Immature natural killer cell (primary cell): ENCODE measurements around the gene TOPAZ1. TPM values are rescaled to one million over a fixed set of nuclear protein-coding genes. Genes with fewer than 3 reads are reported as not detected.
"Not testable (repeated sequence)": the region's sequence is repeated elsewhere in the genome, so short reads cannot be mapped to it uniquely, and the experiment has no call there.

Source experiments
- DNase-seq, 3 donors: peaks; one replicate each; pipeline ENCODE4 v3.0.0; 2022; ENCODE audit warnings: mixed read lengths in 1 of 3
- H3K27ac Mint-ChIP-seq, 6 donors: one replicate each; pipeline ENCODE4 v1.8.0; 2020; ENCODE audit warnings: mixed read lengths in 6 of 6, mild to moderate bottlenecking in 5 of 6, inconsistent platforms in 4 of 6, moderate library complexity in 3 of 6
- H3K27me3 Mint-ChIP-seq, 3 donors: one replicate each; pipeline ENCODE4 v1.8.0; 2020 to 2021; ENCODE audit warnings: low read depth in 3 of 3, mild to moderate bottlenecking in 3 of 3, mixed read lengths in 3 of 3, moderate library complexity in 3 of 3, inconsistent platforms in 1 of 3
- H3K36me3 Mint-ChIP-seq, 3 donors: one replicate each; pipeline ENCODE4 v1.8.0; 2020; ENCODE audit warnings: mixed read lengths in 3 of 3, inconsistent platforms in 2 of 3, mild to moderate bottlenecking in 2 of 3
- H3K4me1 Mint-ChIP-seq, 2 donors: one replicate each; pipeline ENCODE4 v1.8.0; 2020; ENCODE audit warnings: inconsistent platforms in 2 of 2, mild to moderate bottlenecking in 2 of 2, mixed read lengths in 2 of 2, moderate library complexity in 1 of 2
- H3K4me3 Mint-ChIP-seq, 5 donors: one replicate each; pipeline ENCODE4 v1.8.0; 2020; ENCODE audit warnings: mild to moderate bottlenecking in 5 of 5, mixed read lengths in 5 of 5, inconsistent platforms in 3 of 5, moderate library complexity in 3 of 5
- H3K9me3 Mint-ChIP-seq, 6 donors: one replicate each; pipeline ENCODE4 v1.8.0; 2020; ENCODE audit warnings: mild to moderate bottlenecking in 6 of 6, mixed read lengths in 6 of 6, inconsistent platforms in 4 of 6, moderate library complexity in 3 of 6
- polyA plus RNA-seq, 3 donors: library from polyadenylated mRNA; unstranded; fragments of 300-500 nt; fragmentation: Illumina TruSeq; gene quantifications; one replicate each; pipeline ENCODE4 v1.2.3, GENCODE V29; 2021

TOPAZ1 gene
- polyA plus RNA-seq, 3 donors from 2014 or later, result not detected

GRCh38 chr3:44326515-44326914 is 84.8 kb downstream of the TOPAZ1 start:
- no peak overlapping the region for H3K4me3 Mint-ChIP-seq
- H3K27me3 Mint-ChIP-seq, result peaks cover 0 to 14% (median 2%) of the 10 kb centered on the region in 3 donors
- DNase-seq, result no peak
- H3K4me1 Mint-ChIP-seq, result no peaks in the 10 kb centered on the region
- no peaks in the 10 kb centered on the region for H3K9me3 Mint-ChIP-seq
- no peaks in the 10 kb centered on the region for H3K36me3 Mint-ChIP-seq
- no peak overlapping the region for H3K27ac Mint-ChIP-seq

GRCh38 chr3:44329946-44330345 is 88.3 kb downstream of the TOPAZ1 start:
- Mint-ChIP-seq H3K4me3 (no peak overlapping the region), H3K4me1 (no peaks in the 10 kb centered on the region), H3K27me3 (peaks cover 0 to 12% (median 4%) of the 10 kb centered on the region in 3 donors), H3K9me3 (no peaks in the 10 kb centered on the region), H3K27ac (no peak overlapping the region), H3K36me3 (no peaks in the 10 kb centered on the region)
- DNase-seq, result no peak

- Mint-ChIP-seq H3K27ac (no peak overlapping the region), H3K36me3 (no peaks in the 10 kb centered on the region), H3K9me3 (no peaks in the 10 kb centered on the region), H3K4me3 (no peak overlapping the region), H3K27me3 (peaks cover 0 to 9% (median 4%) of the 10 kb centered on the region in 3 donors), H3K4me1 (no peaks in the 10 kb centered on the region)
- DNase-seq, result no peak
Measured at GRCh38 chr3:44330444-44330843, 88.8 kb downstream of the TOPAZ1 start.

DNA sequence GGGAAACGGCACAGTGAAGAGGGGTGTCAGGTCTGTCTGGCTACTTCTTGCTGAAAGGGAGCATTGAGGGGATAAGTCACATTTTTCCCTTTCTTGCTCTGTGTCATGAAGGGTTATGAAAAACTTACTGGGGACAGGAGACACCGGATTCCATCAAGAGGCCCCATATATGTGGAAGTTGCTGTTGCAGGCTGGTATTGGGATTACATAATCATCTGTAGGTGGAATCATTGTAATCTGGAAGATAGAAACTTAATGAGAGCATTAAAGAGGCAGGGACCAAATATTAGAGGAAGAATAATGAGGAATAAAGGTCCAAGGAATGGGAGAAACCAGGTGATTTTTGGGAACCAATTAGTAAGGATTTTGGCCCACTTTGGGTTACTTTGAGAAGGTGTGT is 92.6 kb downstream of the TOPAZ1 start:
- H3K27ac Mint-ChIP-seq, result no peak overlapping the region
- no peaks in the 10 kb centered on the region for H3K9me3 Mint-ChIP-seq
- H3K4me1 Mint-ChIP-seq, result peaks cover 13 to 19% of the 10 kb centered on the region in 2 donors
- H3K27me3 Mint-ChIP-seq, result peaks cover 11 to 16% (median 14%) of the 10 kb centered on the region in 3 donors
- H3K4me3 Mint-ChIP-seq, result no peak overlapping the region
- H3K36me3 Mint-ChIP-seq, result no peaks in the 10 kb centered on the region
- no peak for DNase-seq

GRCh38 chr3:44337248-44337785 is 95.6 kb downstream of the TOPAZ1 start:
- peak overlapping the region; percentile 96 to 100 (median 99) for H3K4me3 Mint-ChIP-seq
- no peak for DNase-seq
- H3K36me3 Mint-ChIP-seq, result peaks cover 0 to 3% (median 0%) of the 10 kb centered on the region in 3 donors
- no peaks in the 10 kb centered on the region for H3K9me3 Mint-ChIP-seq
- H3K27me3 Mint-ChIP-seq, result peaks cover 11 to 21% (median 14%) of the 10 kb centered on the region in 3 donors
- peaks cover 25 to 42% of the 10 kb centered on the region in 2 donors for H3K4me1 Mint-ChIP-seq
- peak overlapping the region; percentile 95 to 99 (median 98) for H3K27ac Mint-ChIP-seq

DNA sequence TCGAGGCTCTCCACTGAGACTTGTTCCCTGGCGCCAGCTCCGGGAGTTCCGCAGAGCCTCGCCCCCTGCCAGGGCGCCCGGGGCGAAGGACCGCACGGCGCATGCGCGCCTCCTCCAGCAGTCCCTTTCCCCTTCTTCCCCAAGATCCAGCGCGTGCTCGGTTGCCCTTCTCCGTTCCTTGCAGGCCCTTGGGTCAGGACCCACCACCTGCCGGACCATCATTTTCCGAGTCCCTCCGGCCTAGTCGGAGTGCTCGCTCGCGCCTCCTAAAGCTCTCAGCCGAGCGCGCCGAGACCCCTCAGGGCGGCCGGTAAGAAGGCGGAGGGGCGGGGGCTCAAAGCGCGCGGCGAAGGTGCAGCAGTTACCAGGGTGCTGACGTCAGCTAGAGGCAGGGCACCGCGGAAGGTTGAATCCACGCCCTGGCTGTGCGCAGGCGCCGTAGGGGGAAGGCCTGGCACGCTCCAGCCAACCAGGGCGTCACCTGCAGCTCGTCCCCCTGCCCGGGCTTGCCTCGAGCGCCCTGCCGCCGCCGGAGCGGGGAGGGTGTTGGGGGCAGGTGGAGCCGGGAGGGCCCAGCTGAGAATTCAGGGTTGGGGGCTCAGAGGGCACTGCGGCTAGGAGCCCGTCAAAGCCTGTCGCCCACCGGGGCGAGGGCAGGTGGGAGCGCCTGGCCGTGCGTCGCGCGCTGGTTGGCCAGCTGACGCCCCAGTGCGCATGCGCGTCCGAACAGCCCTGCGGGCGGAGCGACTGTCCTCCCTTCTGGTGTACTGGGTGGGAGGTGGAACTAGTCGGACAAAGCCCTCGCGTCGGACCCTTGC is 96.5 kb downstream of the TOPAZ1 start, which contains the start of gene TCAIM:
TSS of gene TCAIM (plus strand) at position 757 of the 818 bp plus-strand sequence. CDS start 16,017 bp downstream, outside the sequence.
- Mint-ChIP-seq H3K9me3 (no peaks in the 10 kb centered on the region), H3K27ac (peak within 1 kb of the TSS; percentile 95 to 99 (median 98)), H3K4me3 (peak within 1 kb of the TSS; percentile 96 to 100 (median 99)), H3K4me1 (peaks cover 25 to 42% of the 10 kb centered on the region in 2 donors), H3K27me3 (peaks cover 11 to 21% (median 14%) of the 10 kb centered on the region in 3 donors), H3K36me3 (peaks cover 0 to 3% (median 0%) of the 10 kb centered on the region in 3 donors)
- DNase-seq, result peak; percentile 100

DNA sequence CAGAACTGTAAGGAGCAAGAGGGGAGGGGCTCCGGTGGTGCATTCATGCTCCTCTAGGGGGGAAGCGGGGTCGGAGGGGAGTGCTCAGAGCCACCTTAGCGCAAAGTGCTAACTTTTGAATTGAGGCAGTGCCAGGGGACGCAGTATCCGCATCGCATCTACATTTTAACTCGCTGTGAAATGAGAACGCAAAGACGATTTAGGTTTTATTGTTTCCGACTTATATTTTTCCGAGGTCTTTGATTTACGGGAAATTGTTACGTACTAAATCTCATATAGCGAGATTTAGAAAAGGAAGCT is 97.1 kb downstream of the TOPAZ1 start:
- DNase-seq, result no peak
- Mint-ChIP-seq H3K36me3 (peaks cover 0 to 3% (median 0%) of the 10 kb centered on the region in 3 donors), H3K4me1 (peaks cover 25 to 42% of the 10 kb centered on the region in 2 donors), H3K4me3 (peak overlapping the region; percentile 96 to 100 (median 99)), H3K9me3 (no peaks in the 10 kb centered on the region), H3K27me3 (peaks cover 11 to 20% (median 14%) of the 10 kb centered on the region in 3 donors), H3K27ac (peak overlapping the region; percentile 95 to 99 (median 97))

GRCh38 chr3:44339181-44340057 is 97.7 kb downstream of the TOPAZ1 start:
- peak in 1 of 3 donors; percentile 3 for DNase-seq
- Mint-ChIP-seq H3K4me1 (peaks cover 25 to 42% of the 10 kb centered on the region in 2 donors), H3K36me3 (peaks cover 0 to 3% (median 0%) of the 10 kb centered on the region in 3 donors), H3K27me3 (peaks cover 11 to 20% (median 14%) of the 10 kb centered on the region in 3 donors), H3K27ac (peak overlapping the region; percentile 95 to 99 (median 97)), H3K9me3 (no peaks in the 10 kb centered on the region), H3K4me3 (peak overlapping the region; percentile 96 to 100 (median 99))

DNA sequence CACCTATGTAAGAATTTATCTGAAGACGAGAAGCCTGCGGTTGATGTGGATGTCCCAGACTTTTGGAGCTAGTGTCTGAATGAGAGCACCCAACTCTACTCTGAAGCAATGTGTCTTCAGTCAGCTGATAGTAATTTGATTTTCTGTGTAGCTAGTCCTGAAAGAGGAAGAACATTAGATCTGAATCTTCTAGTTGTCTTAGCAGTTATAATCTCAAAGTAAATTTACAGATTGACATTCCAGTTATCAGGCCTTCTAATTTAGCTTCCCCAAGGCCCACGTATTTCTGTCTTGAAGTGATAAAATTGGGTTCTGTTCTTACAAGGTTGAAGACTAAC is 98.3 kb downstream of the TOPAZ1 start:
- Mint-ChIP-seq H3K27ac (peak overlapping the region; percentile 95 to 99 (median 97)), H3K9me3 (no peaks in the 10 kb centered on the region), H3K4me1 (peaks cover 25 to 42% of the 10 kb centered on the region in 2 donors), H3K27me3 (peaks cover 11 to 21% (median 14%) of the 10 kb centered on the region in 3 donors), H3K4me3 (peak overlapping the region; percentile 96 to 100 (median 99)), H3K36me3 (peaks cover 0 to 3% (median 0%) of the 10 kb centered on the region in 3 donors)
- DNase-seq, result no peak

GRCh38 chr3:44342176-44342790 is 100.6 kb downstream of the TOPAZ1 start:
- Mint-ChIP-seq H3K27ac (no peak overlapping the region), H3K27me3 (peaks cover 11 to 21% (median 14%) of the 10 kb centered on the region in 3 donors), H3K4me3 (no peak overlapping the region), H3K4me1 (peaks cover 24 to 39% of the 10 kb centered on the region in 2 donors), H3K36me3 (peaks cover 0 to 3% (median 0%) of the 10 kb centered on the region in 3 donors), H3K9me3 (no peaks in the 10 kb centered on the region)
- no peak for DNase-seq

- DNase-seq, result no peak
- peaks cover 4 to 13% (median 7%) of the 10 kb centered on the region in 3 donors for H3K27me3 Mint-ChIP-seq
- peaks cover 0 to 3% (median 0%) of the 10 kb centered on the region in 3 donors for H3K36me3 Mint-ChIP-seq
- H3K4me1 Mint-ChIP-seq, result peaks cover 19 to 31% of the 10 kb centered on the region in 2 donors
- no peaks in the 10 kb centered on the region for H3K9me3 Mint-ChIP-seq
- no peak overlapping the region for H3K27ac Mint-ChIP-seq
- H3K4me3 Mint-ChIP-seq, result no peak overlapping the region
Measured at GRCh38 chr3:44343421-44343820, 101.7 kb downstream of the TOPAZ1 start.

- not testable (repeated sequence) for H3K27ac Mint-ChIP-seq, H3K9me3 Mint-ChIP-seq, H3K36me3 Mint-ChIP-seq, H3K4me1 Mint-ChIP-seq, H3K4me3 Mint-ChIP-seq, DNase-seq, H3K27me3 Mint-ChIP-seq
Measured at GRCh38 chr3:44346590-44346989, 104.9 kb downstream of the TOPAZ1 start.

DNA sequence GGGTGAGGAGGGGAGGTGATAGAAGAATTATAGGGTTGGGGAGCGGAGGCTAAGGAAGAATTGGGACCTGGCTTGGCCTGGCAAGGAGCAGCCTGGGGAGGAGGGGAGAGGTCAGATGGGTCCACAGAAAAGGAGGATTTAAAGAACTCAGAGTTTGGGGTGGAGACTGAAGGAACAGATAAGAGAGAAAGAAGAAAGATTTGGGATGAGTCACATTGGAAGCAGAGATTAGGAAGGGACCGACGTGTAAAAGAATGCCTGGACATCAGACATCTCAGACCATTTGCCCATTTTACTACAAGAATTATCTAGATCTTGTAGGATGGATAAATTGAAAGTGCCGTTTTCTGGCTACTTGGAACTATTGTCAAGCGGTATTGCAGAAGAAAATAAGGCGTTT is 107.3 kb downstream of the TOPAZ1 start:
- Mint-ChIP-seq H3K4me3 (no peak overlapping the region), H3K27ac (no peak overlapping the region), H3K27me3 (peaks cover 0 to 2% (median 1%) of the 10 kb centered on the region in 3 donors), H3K36me3 (peaks cover 0 to 6% (median 3%) of the 10 kb centered on the region in 3 donors), H3K4me1 (no peaks in the 10 kb centered on the region), H3K9me3 (no peaks in the 10 kb centered on the region)
- no peak for DNase-seq
